SHP77 (cell line): ENCODE measurements around the gene DPY19L1.
"Not testable (repeated sequence)": the region's sequence is repeated elsewhere in the genome, so short reads cannot be mapped to it uniquely, and the experiment has no call there.

Experiments used
- DNase-seq, 2 experiments: peaks; one replicate each; lab custom pipeline; 2025; lab: John Stamatoyannopoulos, UW

DPY19L1 gene

DNA sequence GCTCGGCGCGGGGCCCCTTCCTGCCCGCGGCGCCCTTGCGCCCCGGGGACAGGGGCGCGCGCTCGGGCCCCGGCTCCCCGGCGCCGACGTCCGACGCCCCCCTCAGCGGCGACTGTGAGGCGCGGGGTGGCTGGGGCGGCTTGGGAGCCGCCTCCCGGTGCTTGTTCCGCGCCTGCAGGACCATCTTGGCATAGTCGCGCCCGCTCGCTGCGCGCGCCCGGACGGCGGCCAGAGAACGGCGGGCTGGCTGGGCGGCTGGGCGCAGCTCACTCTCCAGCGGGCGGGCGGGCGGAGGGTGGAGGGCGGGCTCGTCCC is at the start of gene DPY19L1:
TSS of gene DPY19L1 (minus strand) at position 275 of the 315 bp plus-strand sequence. CDS start at position 184, 91 bp downstream.
- no peak for DNase-seq

GRCh38 chr7:35079517-35079916 is 42.2 kb upstream of the DPY19L1 start:
- not testable (repeated sequence) for DNase-seq

- not testable (repeated sequence) for DNase-seq
Measured at GRCh38 chr7:35074008-35074407, 36.7 kb upstream of the DPY19L1 start.

DNA sequence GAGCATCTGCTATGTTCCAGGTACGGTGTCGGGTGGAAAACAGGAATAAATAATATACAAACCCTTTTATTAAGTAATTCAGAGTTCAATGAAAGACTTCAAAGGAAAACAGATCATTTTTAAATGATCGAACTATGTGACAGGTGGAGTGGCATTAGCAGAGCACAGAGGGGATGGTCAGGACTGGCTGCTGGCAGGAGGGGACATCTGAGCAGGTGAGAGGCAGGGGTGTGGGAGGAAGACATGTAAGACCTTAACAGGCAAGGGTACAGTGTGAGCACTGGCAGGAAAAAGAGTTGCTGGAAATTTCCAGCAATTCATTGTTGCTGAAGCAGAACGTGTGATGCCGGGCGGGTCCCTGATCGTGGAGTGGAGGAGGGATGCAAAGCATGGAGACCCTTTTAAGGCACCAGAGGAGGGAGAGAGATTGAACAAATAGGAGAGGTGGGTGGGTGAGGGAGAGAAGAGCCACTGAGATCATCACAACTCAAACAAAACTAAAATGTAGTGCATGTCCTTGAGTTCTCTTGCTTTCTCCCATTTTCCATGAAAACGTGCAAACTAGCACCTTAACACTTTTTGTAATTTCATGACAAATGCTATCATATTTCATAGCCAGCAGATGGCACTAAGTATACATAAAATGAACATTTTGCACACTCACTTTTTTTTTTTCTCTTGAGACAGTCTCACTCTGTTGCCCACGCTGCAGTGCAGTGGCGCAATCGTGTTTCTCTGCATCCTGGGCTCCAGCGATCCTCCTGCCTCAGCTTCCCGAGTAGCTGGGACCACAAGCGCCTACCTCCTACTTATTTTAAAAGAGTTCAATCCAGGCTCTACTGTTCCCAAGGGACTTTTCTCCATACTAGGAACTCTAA is 35.9 kb upstream of the DPY19L1 start:
- DNase-seq = not testable (repeated sequence)

DNA sequence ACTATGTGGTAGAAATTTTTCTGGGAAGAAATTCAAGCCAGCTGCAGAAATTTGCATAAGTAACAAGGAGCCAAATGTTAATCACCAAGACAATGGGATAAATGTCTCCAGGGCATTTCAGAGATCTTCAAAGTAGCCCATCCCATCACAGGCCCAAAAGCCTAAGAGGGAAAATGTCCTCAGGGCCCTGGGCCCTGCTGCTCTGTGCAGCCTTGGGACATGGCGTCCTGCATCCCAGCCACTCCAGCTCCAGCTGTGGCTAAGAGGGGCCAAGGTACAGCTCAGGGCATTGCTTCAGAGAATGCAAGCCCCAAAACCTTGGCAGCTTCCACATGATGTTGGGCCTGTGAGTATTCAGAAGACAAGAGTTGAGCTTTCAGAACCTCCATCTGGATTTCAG is 31.8 kb upstream of the DPY19L1 start:
- DNase-seq = not testable (repeated sequence)

DNA sequence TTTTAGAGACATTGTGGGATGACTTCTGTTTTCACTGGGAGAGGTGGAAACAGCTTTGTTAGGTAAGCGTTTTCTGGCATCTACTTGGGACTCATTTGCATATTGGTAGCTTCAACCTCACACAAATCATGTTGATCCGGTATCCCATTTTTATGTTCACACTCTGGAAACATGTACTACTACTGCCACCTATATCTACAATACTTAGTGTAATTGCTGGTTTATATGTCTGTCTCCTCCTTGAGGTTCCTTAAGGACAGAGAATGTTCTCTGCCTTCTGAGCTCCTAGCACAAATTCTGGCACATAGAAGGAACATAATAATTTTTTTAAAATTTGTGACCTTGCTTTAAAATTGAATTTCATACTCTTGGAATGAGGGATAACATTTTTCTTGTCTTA is 28.1 kb upstream of the DPY19L1 start:
- DNase-seq = not testable (repeated sequence)

DNA sequence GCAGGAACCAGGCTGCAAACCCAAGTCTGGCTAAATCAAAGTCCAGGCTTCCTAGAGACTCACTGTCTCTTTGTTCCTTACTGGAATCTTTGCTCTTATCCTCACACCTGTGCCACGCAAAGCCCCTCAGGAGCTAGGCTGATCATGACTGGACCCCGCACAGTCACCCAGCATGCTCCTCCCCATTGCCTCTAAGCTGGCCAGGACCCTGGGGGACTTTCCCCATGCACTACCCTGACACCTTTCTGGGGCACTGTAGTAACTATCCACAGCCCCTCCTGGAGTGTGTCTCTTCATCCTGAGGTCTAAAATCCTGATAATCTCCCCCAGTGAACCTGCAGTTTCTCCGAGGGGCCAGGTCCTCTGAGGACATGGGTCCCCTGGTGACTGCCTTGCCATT is 21.3 kb upstream of the DPY19L1 start:
- not testable (repeated sequence) for DNase-seq

- not testable (repeated sequence) for DNase-seq
Measured at GRCh38 chr7:35057505-35058451, 20.5 kb upstream of the DPY19L1 start.

- DNase-seq = not testable (repeated sequence)
Measured at GRCh38 chr7:35055733-35056132, 18.4 kb upstream of the DPY19L1 start.

DNA sequence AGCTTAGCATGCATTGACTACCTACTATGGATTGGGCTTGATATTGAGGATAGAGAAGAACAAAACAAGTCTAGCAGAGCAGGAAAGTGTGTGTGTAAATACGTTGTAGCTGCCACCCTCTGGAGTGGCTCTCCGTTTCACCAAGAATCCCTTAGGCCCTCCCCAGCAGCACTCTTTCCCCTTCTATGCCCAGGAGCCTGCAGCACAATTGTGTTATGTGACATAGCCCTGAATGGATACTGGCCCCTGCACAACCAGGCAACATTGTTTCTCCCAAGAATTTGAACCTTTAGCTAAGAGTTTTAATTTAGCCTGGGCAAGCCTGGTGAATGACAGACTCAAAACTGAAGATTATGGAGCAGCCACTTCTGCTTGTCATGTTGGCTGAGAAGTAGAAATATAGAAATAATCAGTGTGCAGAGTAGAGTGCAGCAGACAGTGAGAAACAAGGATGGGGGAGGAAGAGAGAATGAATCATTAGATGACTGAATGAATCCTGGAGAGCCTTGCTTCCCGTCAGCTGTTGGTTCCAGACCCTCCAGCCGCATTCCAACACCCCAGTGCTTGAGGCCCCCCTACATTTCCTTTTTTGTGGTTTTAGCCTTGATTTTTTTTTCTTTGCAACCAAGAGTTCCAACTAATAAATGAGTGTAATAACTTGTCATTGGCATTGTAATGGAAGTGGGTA is 16.3 kb upstream of the DPY19L1 start:
- not testable (repeated sequence) for DNase-seq

DNA sequence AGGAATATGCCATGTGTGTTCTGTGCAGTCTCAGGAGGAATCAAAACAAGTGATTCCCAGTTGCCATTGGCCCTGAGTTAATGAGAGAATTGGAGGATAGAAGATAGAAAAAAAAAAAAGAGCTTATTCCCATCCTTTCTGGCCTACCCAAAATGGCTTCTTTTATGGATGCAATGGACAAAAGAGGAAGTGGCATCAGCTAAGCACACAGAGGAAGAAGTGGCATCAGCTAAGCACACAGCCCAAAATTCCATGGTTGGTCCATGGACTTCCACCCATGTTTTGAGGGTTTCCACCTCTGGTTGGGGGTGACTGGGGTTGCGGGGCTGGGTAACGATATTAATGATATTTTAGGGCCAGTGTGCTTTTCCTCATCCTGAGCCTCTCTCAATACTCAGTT is 11.1 kb upstream of the DPY19L1 start:
- DNase-seq = not testable (repeated sequence)

- not testable (repeated sequence) for DNase-seq
Measured at GRCh38 chr7:35047912-35048305, 10.6 kb upstream of the DPY19L1 start.

GRCh38 chr7:35047263-35047911 is 10.1 kb upstream of the DPY19L1 start:
- not testable (repeated sequence) for DNase-seq

- not testable (repeated sequence) for DNase-seq
Measured at GRCh38 chr7:35043301-35043700, 6.0 kb upstream of the DPY19L1 start.

GRCh38 chr7:35040906-35041305 is 3.6 kb upstream of the DPY19L1 start:
- no peak for DNase-seq

DNA sequence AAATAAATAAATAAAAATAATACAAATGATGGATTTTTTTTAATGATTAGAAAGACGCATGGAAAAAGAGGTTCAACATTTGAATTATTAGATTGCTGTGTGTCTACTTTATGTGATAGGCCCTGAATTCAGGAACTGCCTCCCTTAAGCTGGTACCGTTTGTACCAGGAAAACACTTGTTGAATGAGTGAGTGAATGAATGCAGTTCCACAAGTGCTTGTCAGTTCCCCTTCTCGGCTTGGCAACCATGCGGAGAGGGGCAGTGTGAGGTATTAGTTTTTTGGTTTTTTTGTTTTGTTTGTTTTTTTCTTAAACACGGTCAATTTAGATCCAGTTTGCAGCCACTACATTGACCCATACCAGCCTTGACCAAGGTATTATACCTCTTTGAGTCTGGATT is 2.1 kb upstream of the DPY19L1 start:
- no peak for DNase-seq

DNA sequence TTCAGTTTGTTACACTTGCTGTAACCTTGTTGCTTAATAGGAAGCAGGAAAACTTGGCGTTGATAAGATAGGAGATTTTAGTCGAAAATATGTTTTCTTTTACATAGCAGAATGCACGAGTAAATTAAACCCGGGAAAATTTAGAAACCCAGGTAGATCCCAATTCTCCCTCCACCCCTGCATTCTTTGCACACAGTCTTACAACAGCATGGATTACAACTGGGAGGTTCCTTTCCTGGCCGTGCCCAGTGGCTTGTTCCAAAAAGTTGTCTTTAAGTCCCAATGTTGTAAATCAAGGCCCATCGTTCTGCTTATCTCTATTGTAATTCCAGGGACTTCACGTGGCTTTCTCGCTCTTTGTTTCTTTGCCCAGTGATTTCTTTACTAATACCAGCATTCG is 1.1 kb upstream of the DPY19L1 start:
- DNase-seq = no peak

DNA sequence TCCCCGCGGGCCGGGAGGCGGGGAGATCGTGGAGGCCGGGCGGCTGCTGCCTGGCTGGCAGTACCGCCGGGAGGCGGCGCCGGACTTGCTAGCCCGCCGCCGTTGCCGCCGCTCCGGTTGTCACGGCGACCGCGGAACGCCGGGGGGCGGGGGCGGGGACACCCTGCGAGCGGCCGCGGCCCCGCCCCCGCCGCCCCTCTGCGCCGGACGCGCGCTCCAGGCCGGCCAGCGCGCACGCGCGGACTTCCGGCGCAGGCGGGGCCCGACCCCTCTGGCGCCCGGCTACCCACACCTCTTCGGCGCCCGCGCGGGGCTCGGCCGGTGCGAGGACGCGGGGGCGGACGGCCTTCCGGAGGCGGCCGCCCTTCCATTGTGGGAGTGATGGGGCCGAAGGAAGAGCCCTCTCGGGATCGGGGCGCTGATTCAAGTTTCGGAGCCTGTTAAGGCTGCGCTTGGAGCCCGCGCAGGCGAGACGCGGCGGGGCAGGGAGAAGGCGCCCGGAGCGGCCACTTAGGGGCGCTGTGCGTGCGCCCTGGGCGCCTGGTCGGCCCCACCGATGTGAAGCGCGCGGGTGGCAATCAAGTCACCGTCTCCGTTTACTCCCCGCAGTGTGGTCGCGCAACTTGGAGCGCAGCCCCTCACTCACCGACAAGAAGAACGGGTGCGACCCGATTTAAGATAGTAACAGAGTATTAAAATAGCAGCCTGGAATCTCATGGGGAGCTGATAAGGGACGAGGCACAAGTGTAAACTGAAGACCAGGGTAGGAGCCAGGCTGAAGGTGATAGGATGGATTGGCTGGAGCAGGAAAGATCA is 449 bp upstream of the DPY19L1 start:
- DNase-seq = peak; percentile 89 to 95

GRCh38 chr7:35036361-35037171 is 719 bp downstream of the DPY19L1 start:
- peak; percentile 43 to 78 for DNase-seq

DNA sequence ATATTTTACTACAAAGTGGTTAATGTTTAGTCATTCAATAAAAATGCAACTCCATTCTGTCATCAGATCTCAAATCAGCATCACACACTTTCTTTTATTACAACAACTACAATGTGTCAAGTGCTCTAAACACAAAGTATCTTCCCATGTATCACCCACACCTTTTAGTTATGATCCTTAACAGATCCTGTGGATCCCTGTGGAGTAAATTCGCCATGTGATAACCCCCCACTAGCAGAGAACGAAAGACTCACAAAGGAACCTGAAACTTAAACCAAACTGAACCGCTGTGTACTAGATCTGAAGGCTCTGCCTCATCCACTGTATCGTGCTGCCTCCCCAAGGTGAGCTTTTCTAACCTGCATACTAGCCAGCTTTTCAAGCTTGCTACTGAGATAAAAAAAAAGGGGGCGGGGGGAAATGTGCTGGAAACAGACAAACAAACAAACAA is 1.7 kb downstream of the DPY19L1 start:
- peak; percentile 10 to 34 for DNase-seq
